HuH-7 (cell line): ENCODE results near the gene IQCK.

Experiments used
- DNase-seq: peaks from one replicate; pipeline ENCODE4 v3.0.0; 2011; ENCODE audit warnings: low spot score

IQCK gene

GRCh38 chr16:19805459-19806162 lies 87.5 kb downstream of the IQCK start:
- no peak for DNase-seq

- DNase-seq, result no peak
Measured at GRCh38 chr16:19808061-19808641, 90.1 kb downstream of the IQCK start.

GRCh38 chr16:19809121-19809635 lies 91.1 kb downstream of the IQCK start:
- no peak for DNase-seq

GRCh38 chr16:19809693-19810092 lies 91.6 kb downstream of the IQCK start:
- no peak for DNase-seq

GRCh38 chr16:19810817-19811731 lies 93.0 kb downstream of the IQCK start:
- DNase-seq, result no peak

- DNase-seq, result no peak
Measured at GRCh38 chr16:19812986-19813385, 94.9 kb downstream of the IQCK start.

GRCh38 chr16:19815418-19815817 lies 97.3 kb downstream of the IQCK start:
- DNase-seq, result no peak

- DNase-seq, result no peak
Measured at GRCh38 chr16:19817122-19817521, 99.1 kb downstream of the IQCK start.

GRCh38 chr16:19817875-19818274 lies 99.8 kb downstream of the IQCK start:
- no peak for DNase-seq

- DNase-seq, result no peak
Measured at GRCh38 chr16:19822533-19822932, 104.5 kb downstream of the IQCK start.

- no peak for DNase-seq
Measured at GRCh38 chr16:19823322-19823721, 105.3 kb downstream of the IQCK start.

- DNase-seq, result no peak
Measured at GRCh38 chr16:19824216-19824615, 106.1 kb downstream of the IQCK start.

- no peak for DNase-seq
Measured at GRCh38 chr16:19829844-19830692, 112.0 kb downstream of the IQCK start.

- DNase-seq, result no peak
Measured at GRCh38 chr16:19830902-19831560, 113.0 kb downstream of the IQCK start.

- no peak for DNase-seq
Measured at GRCh38 chr16:19831678-19832077, 113.6 kb downstream of the IQCK start.

- no peak for DNase-seq
Measured at GRCh38 chr16:19833176-19833575, 115.1 kb downstream of the IQCK start.

GRCh38 chr16:19833581-19833980 lies 115.5 kb downstream of the IQCK start:
- DNase-seq, result no peak

GRCh38 chr16:19835196-19835595 lies 117.1 kb downstream of the IQCK start:
- no peak for DNase-seq

- no peak for DNase-seq
Measured at GRCh38 chr16:19835968-19836421, 117.9 kb downstream of the IQCK start.

- no peak for DNase-seq
Measured at GRCh38 chr16:19837331-19837980, 119.4 kb downstream of the IQCK start.
